K562 (cell line): ENCODE data around the gene COX10. TPM values are rescaled to one million over a fixed set of nuclear protein-coding genes. Genes with fewer than 3 reads are reported as not detected.

Experiments used
- ATAC-seq: fragments of 200-7000 bp; cut with Tn5 transposase; 3 replicates; pipeline ENCODE4 v1.9.1; 2020; ENCODE audit warnings: moderate library complexity
- BruUV-seq: library from RNA; stranded (reverse); fragments of 400-500 nt; replicated peaks from 2 replicates; lab custom pipeline; 2021; lab: Mats Ljungman, UMichigan
- CTCF ChIA-PET: fragments of 300-600 bp; formaldehyde crosslinking; extraction: SDS; loops from one replicate; lab custom pipeline; 2021; ENCODE audit warnings: low intra/inter-chr PET ratio; lab: Yijun Ruan, JAX
- POLR2A ChIA-PET: fragments of 300-600, 350-650 bp; sonication (Branson Sonifier 250); formaldehyde crosslinking; extraction: SDS; loops from one replicate; lab custom pipeline; 2021; ENCODE audit warnings: antibody characterized with exemption, inconsistent platforms; lab: Yijun Ruan, JAX
- DNase-seq, 4 experiments: peaks; one replicate each; pipeline versions ENCODE4 v3.0.0 to v3.0.0-alpha.2; 2011 to 2018; ENCODE audit warnings: low spot score in 3 of 4, mixed read lengths in 3 of 4; ENCODE audit errors: extremely low read depth in 1 of 4
- FAIRE-seq: peaks from 2 replicates; lab custom pipeline; 2011; peaks lifted over from hg19 to GRCh38; lab: Jason Lieb, UNC
- H2AFZ ChIP-seq: 2 replicates; pipeline ENCODE4 v1.6.0; 2011; ENCODE audit warnings: low read depth, low read length, control low read depth, inconsistent platforms
- H3K27ac ChIP-seq: fragments of 200-600 bp; 3 replicates; pipeline ENCODE4 v1.8.0; 2011; ENCODE audit warnings: low read depth, mild to moderate bottlenecking, control low read depth, inconsistent platforms, low read length, moderate library complexity, mixed read lengths; ENCODE audit errors: extremely low read depth
- H3K27me3 ChIP-seq, 2 experiments: fragments of 300-600 bp in 1 of 2; 2 replicates in 1 of 2; 3 replicates in 1 of 2; pipeline versions ENCODE4 v1.6.0 to v1.8.0; 2011; ENCODE audit warnings: inconsistent platforms in 2 of 2, low read length in 2 of 2, mild to moderate bottlenecking in 1 of 2, mixed read lengths in 1 of 2, moderate library complexity in 1 of 2; ENCODE audit not compliant: control insufficient read depth in 2 of 2, insufficient read depth in 2 of 2
- H3K36me3 ChIP-seq: fragments of 300-600 bp; 3 replicates; pipeline ENCODE4 v1.8.0; 2011; ENCODE audit warnings: mild to moderate bottlenecking, low read length, inconsistent platforms; ENCODE audit not compliant: control insufficient read depth, insufficient read depth
- H3K4me1 ChIP-seq, 2 experiments: fragments of 200-600 bp in 1 of 2; replicated peaks in 1 of 2; 2 replicates in 1 of 2; 3 replicates in 1 of 2; pipeline versions ENCODE4 v1.5.1 to v1.8.0; 2011; ENCODE audit warnings: inconsistent platforms in 2 of 2, low read length in 2 of 2, mild to moderate bottlenecking in 1 of 2, mixed read lengths in 1 of 2, moderate library complexity in 1 of 2; ENCODE audit not compliant: control insufficient read depth in 2 of 2, insufficient read depth in 2 of 2
- H3K4me2 ChIP-seq: 2 replicates; pipeline ENCODE4 v1.6.1; 2011; ENCODE audit warnings: low read length, control low read depth, inconsistent platforms, mixed read lengths; ENCODE audit not compliant: insufficient read depth
- H3K4me3 ChIP-seq: fragments of 200-600 bp; sonication (generic), shearing (Covaris generic); 2 replicates; pipeline ENCODE4 v1.5.1; 2016; ENCODE audit warnings: control low read depth, inconsistent platforms
- H3K79me2 ChIP-seq: fragments of 200-600 bp; 3 replicates; pipeline ENCODE4 v1.8.0; 2011; ENCODE audit warnings: low read length, inconsistent platforms; ENCODE audit not compliant: control insufficient read depth, insufficient read depth
- H3K9ac ChIP-seq, 2 experiments: 2 replicates each; pipeline versions ENCODE4 v1.6.0 to v1.6.1; 2011; ENCODE audit warnings: low read depth in 2 of 2, low read length in 2 of 2, control low read depth in 1 of 2, inconsistent platforms in 1 of 2, mild to moderate bottlenecking in 1 of 2, mixed read lengths in 1 of 2; ENCODE audit not compliant: insufficient read depth in 1 of 2
- H3K9me1 ChIP-seq: one replicate; pipeline ENCODE4 v1.6.0; 2011; ENCODE audit warnings: inconsistent platforms, mild to moderate bottlenecking, low read length, moderate library complexity; ENCODE audit not compliant: control insufficient read depth, insufficient read depth
- H3K9me3 ChIP-seq: replicated peaks from 2 replicates; pipeline ENCODE4 v1.5.1; 2011; ENCODE audit warnings: low read depth, low read length, inconsistent platforms; ENCODE audit not compliant: control insufficient read depth, insufficient read depth
- H4K20me1 ChIP-seq: replicated peaks from 2 replicates; pipeline ENCODE4 v1.6.1; 2011; ENCODE audit warnings: low read length, inconsistent platforms, mixed read lengths; ENCODE audit not compliant: control insufficient read depth, insufficient read depth
- CBX3 ChIP-seq, 2 experiments: IDR thresholded peaks; 1 replicate in 1 of 2; 2 replicates in 1 of 2; pipeline ENCODE4 v1.6.1; 2012; ENCODE audit warnings: inconsistent platforms in 2 of 2, low read length in 2 of 2, borderline replicate concordance in 1 of 2, control low read depth in 1 of 2
- CUX1 ChIP-seq: fragments of 200-800 bp; sonication (Bioruptor generic); IDR thresholded peaks from 2 replicates; pipeline ENCODE4 v1.6.1; 2016; ENCODE audit warnings: missing genetic modification characterization, missing compliant biosample characterization
- FOSL1 ChIP-seq: fragments of 200-800 bp; sonication (Bioruptor generic); conservative IDR thresholded peaks from 2 replicates; pipeline ENCODE4 v1.6.1; 2016; ENCODE audit warnings: missing genetic modification characterization, missing compliant biosample characterization
- GABPB1 ChIP-seq: sonication (generic); formaldehyde crosslinking; IDR thresholded peaks from 2 replicates; pipeline ENCODE4 v1.8.0; 2022; ENCODE audit warnings: mild to moderate bottlenecking, missing genetic modification reagents
- PKNOX1 ChIP-seq: fragments of 450-650 bp; IDR thresholded peaks from 2 replicates; pipeline ENCODE4 v1.6.1; 2016
- SLC30A9 ChIP-seq: fragments of 250-450 bp; sonication (Bioruptor Pico); IDR thresholded peaks from 2 replicates; pipeline ENCODE4 v1.8.0; 2022; ENCODE audit warnings: mild to moderate bottlenecking, moderate library complexity
- TBP ChIP-seq: optimal IDR thresholded peaks from 2 replicates; pipeline ENCODE3; 2011; ENCODE audit warnings: low read depth, low read length, improper control_type of control experiment
- ZNF707 ChIP-seq: fragments of 250-450 bp; sonication (Bioruptor Pico); conservative IDR thresholded peaks from 2 replicates; pipeline ENCODE4 v1.8.0; 2022; ENCODE audit warnings: inconsistent platforms, mild to moderate bottlenecking, moderate library complexity
- WGBS: fragments of 100-300 bp; shearing (Covaris generic); methylation state at CpG from one replicate; pipeline ENCODE4 v1.1.6; 2016; ENCODE audit warnings: low coverage, mixed read lengths; ENCODE audit not compliant: insufficient coverage; ENCODE audit errors: missing lambda C conversion rate; 5-methylcytosine and 5-hydroxymethylcytosine counted together
- in situ Hi-C: fragments of 300-500 bp; cut with MboI; formaldehyde crosslinking; loops from 4 replicates; pipeline ENCODE4 v1.15.0; 2018; ENCODE audit warnings: inconsistent platforms, mixed read lengths
- intact Hi-C: fragments of 100-400 bp; cut with micrococcal nuclease; formaldehyde crosslinking; loops from 2 replicates; pipeline ENCODE4 v1.14.2; 2022
- polyA plus RNA-seq, 8 experiments: library from polyadenylated mRNA; depleted of rRNA in 4 of 8; stranded (reverse) in 5 of 8; unstranded in 3 of 8; fragments of >200 nt; fragmentation: Nextera tagmentation in 2 of 8; fragmentation: Illumina TruSeq in 1 of 8; extraction: Ambion mirVana in 2 of 8; extraction: Trizol in 1 of 8; gene quantifications; 2 replicates each; pipeline versions ENCODE4 v1.2.1 to v1.2.3, GENCODE V29; 2011 to 2014; ENCODE audit warnings: inconsistent platforms in 1 of 8, missing spikeins in 1 of 8
- total RNA-seq, 7 experiments: library from RNA; depleted of rRNA in 6 of 7; stranded (reverse); fragments of >200 nt in 6 of 7; fragmentation: Illumina TruSeq in 2 of 7; extraction: Trizol in 2 of 7; gene quantifications; 2 replicates each; pipeline versions ENCODE4 v1.2.1 to v1.2.3, GENCODE V29; 2011 to 2021; ENCODE audit warnings: low replicate concordance in 1 of 7
- TF ChIP-seq, protein P1 (sequence below): sonication (generic); formaldehyde crosslinking; IDR thresholded peaks from 2 replicates; pipeline ENCODE4 v1.4.0; 2020; ENCODE audit warnings: mild to moderate bottlenecking, missing genetic modification reagents
- TF ChIP-seq, protein P2 (sequence below): sonication (generic); formaldehyde crosslinking; IDR thresholded peaks from 2 replicates; pipeline ENCODE4 v1.8.0; 2022; ENCODE audit warnings: missing genetic modification reagents, mild to moderate bottlenecking, borderline replicate concordance
- TF ChIP-seq, protein P3 (sequence below): fragments of 250-450 bp; sonication (Bioruptor Pico); IDR thresholded peaks from 2 replicates; pipeline ENCODE4 v1.8.0; 2021; ENCODE audit warnings: moderate library complexity, mild to moderate bottlenecking, inconsistent platforms

COX10 gene
- total and polyA plus RNA-seq, 9 of the 15 experiments (the other 6 are each of a cell fraction or from before 2014, with no cell fraction given), result 10.3 to 26.4 (median 17.8) TPM

DNA sequence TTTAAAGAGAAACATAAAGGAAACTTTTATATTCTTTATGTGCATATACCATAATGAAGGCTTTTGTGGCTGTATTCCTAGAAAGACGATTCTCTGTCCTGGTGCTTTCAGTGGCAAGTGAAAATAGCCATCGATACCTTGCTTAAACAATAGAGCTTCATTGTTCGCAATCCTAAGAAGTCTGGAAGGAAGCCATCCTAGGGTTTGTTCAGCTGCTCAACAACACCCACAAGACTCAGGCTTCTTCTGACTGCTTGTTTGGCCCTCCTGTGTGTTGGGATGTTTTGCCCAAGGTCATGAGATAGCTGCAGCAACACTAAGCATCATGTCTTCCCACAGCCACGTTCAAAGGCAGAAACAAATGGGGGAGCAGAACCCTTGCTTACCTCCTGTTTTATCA, 36.1 kb upstream of the COX10 start:
- Histone ChIP-seq H2AFZ (no peak overlapping the region), H3K9me3 (no peaks in the 10 kb centered on the region), H3K4me1 (no peaks in the 10 kb centered on the region; a peak in 1 of 5 replicates), H3K79me2 (no peaks in the 10 kb centered on the region), H3K9me1 (no peaks in the 10 kb centered on the region), H3K36me3 (peaks cover 23% of the 10 kb centered on the region), H4K20me1 (no peaks in the 10 kb centered on the region), H3K4me3 (no peak overlapping the region), H3K27ac (no peak overlapping the region), H3K4me2 (no peak overlapping the region), H3K27me3 (no peaks in the 10 kb centered on the region), H3K9ac (no peak overlapping the region)
- ATAC-seq (no peak), DNase-seq (no peak), FAIRE-seq (no peak)
- CTCF ChIA-PET, result no interaction called here
- intact Hi-C loops (no loop called here), in situ Hi-C loops (no loop called here)
- POLR2A ChIA-PET, result no interaction called here
- WGBS, result 82% methylated on average over 4 of the region's 4 CpGs
- no TSS peak for BruUV-seq
- no peak for TF ChIP-seq ZNF707 (CRISPR knock-in tag)
- TF ChIP-seq CUX1 (CRISPR knock-in tag), result no peak
- no peak for TF ChIP-seq PKNOX1
- TF ChIP-seq, protein P1, sequence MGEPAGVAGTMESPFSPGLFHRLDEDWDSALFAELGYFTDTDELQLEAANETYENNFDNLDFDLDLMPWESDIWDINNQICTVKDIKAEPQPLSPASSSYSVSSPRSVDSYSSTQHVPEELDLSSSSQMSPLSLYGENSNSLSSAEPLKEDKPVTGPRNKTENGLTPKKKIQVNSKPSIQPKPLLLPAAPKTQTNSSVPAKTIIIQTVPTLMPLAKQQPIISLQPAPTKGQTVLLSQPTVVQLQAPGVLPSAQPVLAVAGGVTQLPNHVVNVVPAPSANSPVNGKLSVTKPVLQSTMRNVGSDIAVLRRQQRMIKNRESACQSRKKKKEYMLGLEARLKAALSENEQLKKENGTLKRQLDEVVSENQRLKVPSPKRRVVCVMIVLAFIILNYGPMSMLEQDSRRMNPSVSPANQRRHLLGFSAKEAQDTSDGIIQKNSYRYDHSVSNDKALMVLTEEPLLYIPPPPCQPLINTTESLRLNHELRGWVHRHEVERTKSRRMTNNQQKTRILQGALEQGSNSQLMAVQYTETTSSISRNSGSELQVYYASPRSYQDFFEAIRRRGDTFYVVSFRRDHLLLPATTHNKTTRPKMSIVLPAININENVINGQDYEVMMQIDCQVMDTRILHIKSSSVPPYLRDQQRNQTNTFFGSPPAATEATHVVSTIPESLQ (CRISPR knock-in tag), result no peak
- TF ChIP-seq GABPB1 (CRISPR knock-in tag), result no peak
- TF ChIP-seq SLC30A9 (CRISPR knock-in tag), result no peak
- TF ChIP-seq, protein P2, sequence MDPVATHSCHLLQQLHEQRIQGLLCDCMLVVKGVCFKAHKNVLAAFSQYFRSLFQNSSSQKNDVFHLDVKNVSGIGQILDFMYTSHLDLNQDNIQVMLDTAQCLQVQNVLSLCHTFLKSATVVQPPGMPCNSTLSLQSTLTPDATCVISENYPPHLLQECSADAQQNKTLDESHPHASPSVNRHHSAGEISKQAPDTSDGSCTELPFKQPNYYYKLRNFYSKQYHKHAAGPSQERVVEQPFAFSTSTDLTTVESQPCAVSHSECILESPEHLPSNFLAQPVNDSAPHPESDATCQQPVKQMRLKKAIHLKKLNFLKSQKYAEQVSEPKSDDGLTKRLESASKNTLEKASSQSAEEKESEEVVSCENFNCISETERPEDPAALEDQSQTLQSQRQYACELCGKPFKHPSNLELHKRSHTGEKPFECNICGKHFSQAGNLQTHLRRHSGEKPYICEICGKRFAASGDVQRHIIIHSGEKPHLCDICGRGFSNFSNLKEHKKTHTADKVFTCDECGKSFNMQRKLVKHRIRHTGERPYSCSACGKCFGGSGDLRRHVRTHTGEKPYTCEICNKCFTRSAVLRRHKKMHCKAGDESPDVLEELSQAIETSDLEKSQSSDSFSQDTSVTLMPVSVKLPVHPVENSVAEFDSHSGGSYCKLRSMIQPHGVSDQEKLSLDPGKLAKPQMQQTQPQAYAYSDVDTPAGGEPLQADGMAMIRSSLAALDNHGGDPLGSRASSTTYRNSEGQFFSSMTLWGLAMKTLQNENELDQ (CRISPR knock-in tag), result no peak
- TF ChIP-seq CBX3 (IDR thresholded peaks at IDR 0.05; ENCODE audit: borderline replicate concordance in 1 of 2, low read length in 2 of 2), result no peak
- TF ChIP-seq, protein P3, sequence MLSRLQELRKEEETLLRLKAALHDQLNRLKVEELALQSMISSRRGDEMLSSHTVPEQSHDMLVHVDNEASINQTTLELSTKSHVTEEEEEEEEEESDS (CRISPR knock-in tag), result no peak
- no peak for TF ChIP-seq FOSL1 (tag)
- TF ChIP-seq TBP, result no peak
